ENCODE measurements around the gene ACBD6.

ACBD6 gene

GRCh38 chr1:180259431-180260338 is 242.7 kb downstream of the ACBD6 start:
- Histone ChIP-seq H3K4me3 (ENCODE audit: control insufficient read depth in 1 of 7, extremely low read depth in 1 of 7, insufficient read depth in 4 of 7, low read depth in 2 of 7, low read length in 6 of 7) (no peak overlapping the region), H3K9me3 (ENCODE audit: control extremely low read depth in 1 of 5, control insufficient read depth in 4 of 5, insufficient read depth in 2 of 5, low read depth in 1 of 5, low read length in 4 of 5) (no peaks in the 10 kb centered on the region), H3K27ac (ENCODE audit: insufficient read depth in 1 of 2, low read depth in 1 of 2, low read length in 2 of 2, poor library complexity in 1 of 2, severe bottlenecking in 2 of 2) (no peak overlapping the region), H3K27me3 (replicated peaks in 2 of 5; ENCODE audit: control insufficient read depth in 4 of 5, insufficient read depth in 5 of 5, low read length in 4 of 5) (peaks cover 0 to 38% (median 3%) of the 10 kb centered on the region in 5 experiments), H3K36me3 (ENCODE audit: control insufficient read depth in 4 of 4, insufficient read depth in 4 of 4, low read length in 3 of 4) (no peaks in the 10 kb centered on the region), H3K4me1 (ENCODE audit: control extremely low read depth in 1 of 4, control insufficient read depth in 4 of 4, insufficient read depth in 4 of 4, low read length in 3 of 4) (no peaks in the 10 kb centered on the region)
- no peak for DNase-seq
- ChIA-PET POLR2A (no interaction called here), CTCF (no interaction called here)
- WGBS (ENCODE audit: insufficient coverage) = 90% methylated on average over 17 of the region's 22 CpGs

GRCh38 chr1:180258935-180259334 is 243.4 kb downstream of the ACBD6 start:
- ChIA-PET CTCF (no interaction called here), POLR2A (no interaction called here)
- Histone ChIP-seq H3K27me3 (replicated peaks in 2 of 5; ENCODE audit: control insufficient read depth in 4 of 5, insufficient read depth in 5 of 5, low read length in 4 of 5) (peaks cover 0 to 38% (median 3%) of the 10 kb centered on the region in 5 experiments), H3K4me1 (ENCODE audit: control extremely low read depth in 1 of 4, control insufficient read depth in 4 of 4, insufficient read depth in 4 of 4, low read length in 3 of 4) (no peaks in the 10 kb centered on the region), H3K4me3 (ENCODE audit: control insufficient read depth in 1 of 7, extremely low read depth in 1 of 7, insufficient read depth in 4 of 7, low read depth in 2 of 7, low read length in 6 of 7) (no peak overlapping the region), H3K27ac (ENCODE audit: insufficient read depth in 1 of 2, low read depth in 1 of 2, low read length in 2 of 2, poor library complexity in 1 of 2, severe bottlenecking in 2 of 2) (no peak overlapping the region), H3K9me3 (ENCODE audit: control extremely low read depth in 1 of 5, control insufficient read depth in 4 of 5, insufficient read depth in 2 of 5, low read depth in 1 of 5, low read length in 4 of 5) (no peaks in the 10 kb centered on the region), H3K36me3 (ENCODE audit: control insufficient read depth in 4 of 4, insufficient read depth in 4 of 4, low read length in 3 of 4) (no peaks in the 10 kb centered on the region)
- WGBS (ENCODE audit: insufficient coverage) = 100% methylated on average over 3 of the region's 5 CpGs
- no peak for DNase-seq

GRCh38 chr1:180258290-180258689 is 244.1 kb downstream of the ACBD6 start:
- H3K36me3 ChIP-seq (ENCODE audit: control insufficient read depth in 4 of 4, insufficient read depth in 4 of 4, low read length in 3 of 4) = no peaks in the 10 kb centered on the region
- H3K9me3 ChIP-seq (ENCODE audit: control extremely low read depth in 1 of 5, control insufficient read depth in 4 of 5, insufficient read depth in 2 of 5, low read depth in 1 of 5, low read length in 4 of 5) = no peaks in the 10 kb centered on the region
- ChIA-PET POLR2A (no interaction called here), CTCF (interaction anchor here (1.0 kb wide), 1 partner anchor 164 kb away, joined by 3 read pairs; no protein-coding TSS in a partner anchor)
- WGBS (ENCODE audit: insufficient coverage) = 95% methylated on average over 11 of the region's 12 CpGs
- H3K27me3 ChIP-seq (replicated peaks in 2 of 5; ENCODE audit: control insufficient read depth in 4 of 5, insufficient read depth in 5 of 5, low read length in 4 of 5) = peaks cover 0 to 36% (median 3%) of the 10 kb centered on the region in 5 experiments
- no peak for DNase-seq
- H3K27ac ChIP-seq (ENCODE audit: insufficient read depth in 1 of 2, low read depth in 1 of 2, low read length in 2 of 2, poor library complexity in 1 of 2, severe bottlenecking in 2 of 2) = no peak overlapping the region
- no peaks in the 10 kb centered on the region for H3K4me1 ChIP-seq (ENCODE audit: control extremely low read depth in 1 of 4, control insufficient read depth in 4 of 4, insufficient read depth in 4 of 4, low read length in 3 of 4)
- H3K4me3 ChIP-seq (ENCODE audit: control insufficient read depth in 1 of 7, extremely low read depth in 1 of 7, insufficient read depth in 4 of 7, low read depth in 2 of 7, low read length in 6 of 7) = no peak overlapping the region

DNA sequence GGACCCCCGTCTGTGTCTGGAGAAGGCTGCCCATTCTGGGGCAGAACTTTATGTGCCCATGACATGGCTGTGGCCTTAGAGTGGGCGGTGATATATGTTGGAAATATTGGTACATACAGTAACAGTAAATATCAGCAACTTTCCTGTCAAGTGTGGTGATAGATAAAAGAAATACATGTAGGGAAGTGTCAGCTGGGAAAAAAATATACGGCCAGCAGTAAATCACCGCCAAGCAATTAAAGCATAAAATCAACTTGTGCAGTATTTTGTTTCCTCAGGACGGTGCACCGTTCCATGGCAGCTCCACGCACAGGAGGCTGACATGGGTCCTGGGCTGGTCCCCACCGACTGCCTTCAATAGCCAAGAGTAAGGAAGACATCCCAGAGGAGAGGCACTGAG is 244.9 kb downstream of the ACBD6 start:
- 65% methylated on average over 6 of the region's 8 CpGs for WGBS (ENCODE audit: insufficient coverage)
- Histone ChIP-seq H3K27ac (ENCODE audit: insufficient read depth in 1 of 2, low read depth in 1 of 2, low read length in 2 of 2, poor library complexity in 1 of 2, severe bottlenecking in 2 of 2) (no peak overlapping the region), H3K27me3 (replicated peaks in 2 of 5; ENCODE audit: control insufficient read depth in 4 of 5, insufficient read depth in 5 of 5, low read length in 4 of 5) (peaks cover 0 to 34% (median 3%) of the 10 kb centered on the region in 5 experiments)

DNA sequence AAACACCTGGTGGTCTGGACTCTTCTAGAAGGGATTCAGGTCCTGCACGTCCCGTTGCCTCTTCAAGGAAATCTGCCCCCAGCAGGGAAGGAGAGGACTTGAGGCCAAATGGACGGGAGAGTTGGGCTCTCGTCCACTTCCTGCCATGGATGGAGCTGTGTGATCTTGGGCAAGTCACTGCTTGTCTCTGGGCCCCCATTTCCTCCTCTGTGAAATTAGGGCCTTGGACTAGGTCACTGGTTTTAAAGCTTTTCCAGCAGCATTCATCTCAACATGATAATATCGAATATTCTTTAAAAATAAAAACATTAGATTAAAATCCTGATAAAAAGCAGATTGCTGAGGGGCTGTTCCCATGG is 245.4 kb downstream of the ACBD6 start:
- Histone ChIP-seq H3K27ac (ENCODE audit: insufficient read depth in 1 of 2, low read depth in 1 of 2, low read length in 2 of 2, poor library complexity in 1 of 2, severe bottlenecking in 2 of 2) (no peak overlapping the region), H3K36me3 (ENCODE audit: control insufficient read depth in 4 of 4, insufficient read depth in 4 of 4, low read length in 3 of 4) (no peaks in the 10 kb centered on the region), H3K4me1 (ENCODE audit: control extremely low read depth in 1 of 4, control insufficient read depth in 4 of 4, insufficient read depth in 4 of 4, low read length in 3 of 4) (no peaks in the 10 kb centered on the region), H3K4me3 (ENCODE audit: control insufficient read depth in 1 of 7, extremely low read depth in 1 of 7, insufficient read depth in 4 of 7, low read depth in 2 of 7, low read length in 6 of 7) (no peak overlapping the region), H3K27me3 (replicated peaks in 2 of 5; ENCODE audit: control insufficient read depth in 4 of 5, insufficient read depth in 5 of 5, low read length in 4 of 5) (peaks cover 0 to 34% (median 3%) of the 10 kb centered on the region in 5 experiments), H3K9me3 (ENCODE audit: control extremely low read depth in 1 of 5, control insufficient read depth in 4 of 5, insufficient read depth in 2 of 5, low read depth in 1 of 5, low read length in 4 of 5) (no peaks in the 10 kb centered on the region)
- DNase-seq = no peak
- WGBS (ENCODE audit: insufficient coverage) = 84% methylated on average over 4 of the region's 5 CpGs
- CTCF ChIA-PET = interaction anchor here (0.7 to 1.1 kb wide), 2 partner anchors 8 to 226 kb away, joined by 3 read pairs; no protein-coding TSS in a partner anchor
- POLR2A ChIA-PET = no interaction called here

More for the DNA sequence above, 244.9 kb downstream of the ACBD6 start:
- ChIA-PET CTCF (interaction anchor here (0.7 to 1.1 kb wide), 3 partner anchors 8 to 225 kb away, joined by 3 read pairs; no protein-coding TSS in a partner anchor), POLR2A (no interaction called here)
- Histone ChIP-seq H3K4me1 (ENCODE audit: control extremely low read depth in 1 of 4, control insufficient read depth in 4 of 4, insufficient read depth in 4 of 4, low read length in 3 of 4) (no peaks in the 10 kb centered on the region), H3K9me3 (ENCODE audit: control extremely low read depth in 1 of 5, control insufficient read depth in 4 of 5, insufficient read depth in 2 of 5, low read depth in 1 of 5, low read length in 4 of 5) (no peaks in the 10 kb centered on the region), H3K36me3 (ENCODE audit: control insufficient read depth in 4 of 4, insufficient read depth in 4 of 4, low read length in 3 of 4) (no peaks in the 10 kb centered on the region), H3K4me3 (ENCODE audit: control insufficient read depth in 1 of 7, extremely low read depth in 1 of 7, insufficient read depth in 4 of 7, low read depth in 2 of 7, low read length in 6 of 7) (no peak overlapping the region)
- DNase-seq = no peak

GRCh38 chr1:180256341-180257027 is 245.9 kb downstream of the ACBD6 start:
- ChIA-PET POLR2A (no interaction called here), CTCF (interaction anchor here (1.1 kb wide), 1 partner anchor 7 kb away, joined by 3 read pairs; no protein-coding TSS in a partner anchor)
- Histone ChIP-seq H3K27ac (ENCODE audit: insufficient read depth in 1 of 2, low read depth in 1 of 2, low read length in 2 of 2, poor library complexity in 1 of 2, severe bottlenecking in 2 of 2) (no peak overlapping the region), H3K9me3 (ENCODE audit: control extremely low read depth in 1 of 5, control insufficient read depth in 4 of 5, insufficient read depth in 2 of 5, low read depth in 1 of 5, low read length in 4 of 5) (no peaks in the 10 kb centered on the region), H3K27me3 (replicated peaks in 2 of 5; ENCODE audit: control insufficient read depth in 4 of 5, insufficient read depth in 5 of 5, low read length in 4 of 5) (peaks cover 0 to 30% (median 3%) of the 10 kb centered on the region in 5 experiments), H3K4me1 (ENCODE audit: control extremely low read depth in 1 of 4, control insufficient read depth in 4 of 4, insufficient read depth in 4 of 4, low read length in 3 of 4) (no peaks in the 10 kb centered on the region), H3K36me3 (ENCODE audit: control insufficient read depth in 4 of 4, insufficient read depth in 4 of 4, low read length in 3 of 4) (no peaks in the 10 kb centered on the region), H3K4me3 (ENCODE audit: control insufficient read depth in 1 of 7, extremely low read depth in 1 of 7, insufficient read depth in 4 of 7, low read depth in 2 of 7, low read length in 6 of 7) (no peak overlapping the region)
- no peak for DNase-seq
- 94% methylated on average over 13 of the region's 15 CpGs for WGBS (ENCODE audit: insufficient coverage)

Measured in common myeloid progenitor, CD34-positive (primary cell).